Vagina (tissue), 2 donors: Measurements from ENCODE around the gene DOCK2.

Experiments used
- POLR2AphosphoS5 ChIP-seq, 2 donors: sonication (generic); formaldehyde crosslinking; IDR thresholded peaks; one replicate each; pipeline ENCODE4 v1.9.0; 2017; ENCODE audit warnings: antibody characterized with exemption in 2 of 2, mild to moderate bottlenecking in 2 of 2, low read depth in 1 of 2; ENCODE audit not compliant: insufficient read depth in 1 of 2
- TF ChIP-seq, protein P1 (sequence below), 3 experiments: fragments of 450-650 bp in 2 of 3; fragments of 200-600 bp in 1 of 3; sonication (generic) in 1 of 3; IDR thresholded peaks; one replicate each; pipeline ENCODE4 v1.5.1; 2017 to 2019; ENCODE audit warnings: antibody characterized with exemption in 3 of 3, mild to moderate bottlenecking in 2 of 3, moderate library complexity in 2 of 3

GRCh38 chr5:169871826-169872490 is 234.9 kb downstream of the DOCK2 start:
- TF ChIP-seq, protein P1, sequence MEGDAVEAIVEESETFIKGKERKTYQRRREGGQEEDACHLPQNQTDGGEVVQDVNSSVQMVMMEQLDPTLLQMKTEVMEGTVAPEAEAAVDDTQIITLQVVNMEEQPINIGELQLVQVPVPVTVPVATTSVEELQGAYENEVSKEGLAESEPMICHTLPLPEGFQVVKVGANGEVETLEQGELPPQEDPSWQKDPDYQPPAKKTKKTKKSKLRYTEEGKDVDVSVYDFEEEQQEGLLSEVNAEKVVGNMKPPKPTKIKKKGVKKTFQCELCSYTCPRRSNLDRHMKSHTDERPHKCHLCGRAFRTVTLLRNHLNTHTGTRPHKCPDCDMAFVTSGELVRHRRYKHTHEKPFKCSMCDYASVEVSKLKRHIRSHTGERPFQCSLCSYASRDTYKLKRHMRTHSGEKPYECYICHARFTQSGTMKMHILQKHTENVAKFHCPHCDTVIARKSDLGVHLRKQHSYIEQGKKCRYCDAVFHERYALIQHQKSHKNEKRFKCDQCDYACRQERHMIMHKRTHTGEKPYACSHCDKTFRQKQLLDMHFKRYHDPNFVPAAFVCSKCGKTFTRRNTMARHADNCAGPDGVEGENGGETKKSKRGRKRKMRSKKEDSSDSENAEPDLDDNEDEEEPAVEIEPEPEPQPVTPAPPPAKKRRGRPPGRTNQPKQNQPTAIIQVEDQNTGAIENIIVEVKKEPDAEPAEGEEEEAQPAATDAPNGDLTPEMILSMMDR (IDR thresholded peaks at IDR 0.05), result no peak
- TF ChIP-seq POLR2AphosphoS5 (IDR thresholded peaks at IDR 0.05; ENCODE audit: insufficient read depth in 1 of 2, low read depth in 1 of 2), result no peak
